HG03280 (cell line): ENCODE results near the gene RND2.

Experiments used
- ATAC-seq: cut with Tn5 transposase; IDR thresholded peaks from one replicate; pipeline ENCODE4 v1.9.1; 2021; ENCODE audit warnings: mild to moderate bottlenecking, moderate library complexity; ENCODE audit not compliant: unreplicated experiment

The RND2 gene

DNA sequence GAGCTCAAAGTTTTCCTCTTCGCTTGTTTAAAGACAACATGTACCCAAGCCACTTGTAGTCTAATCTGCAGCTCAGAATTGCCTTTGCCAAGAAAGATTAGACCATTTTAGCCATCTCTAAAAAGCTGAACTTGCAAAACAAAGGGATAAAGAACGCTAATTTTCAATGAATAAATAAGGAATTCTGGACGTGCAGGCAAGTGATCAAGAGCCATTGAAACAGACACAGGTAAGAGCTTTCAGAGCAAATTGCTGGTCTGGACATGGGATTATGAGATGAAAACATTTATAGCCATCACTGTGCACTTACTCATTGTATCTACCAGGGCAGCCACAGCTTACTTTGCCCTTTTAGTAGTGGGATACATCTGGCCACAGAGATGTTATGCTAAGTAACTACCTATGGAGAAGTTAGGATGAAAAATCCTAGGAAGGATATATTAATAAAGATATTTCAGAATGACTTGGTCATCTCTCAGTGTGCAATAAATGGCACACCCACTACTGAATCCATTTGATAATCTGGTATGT lies 44.4 kb downstream of the RND2 start:
- ATAC-seq, result no peak

DNA sequence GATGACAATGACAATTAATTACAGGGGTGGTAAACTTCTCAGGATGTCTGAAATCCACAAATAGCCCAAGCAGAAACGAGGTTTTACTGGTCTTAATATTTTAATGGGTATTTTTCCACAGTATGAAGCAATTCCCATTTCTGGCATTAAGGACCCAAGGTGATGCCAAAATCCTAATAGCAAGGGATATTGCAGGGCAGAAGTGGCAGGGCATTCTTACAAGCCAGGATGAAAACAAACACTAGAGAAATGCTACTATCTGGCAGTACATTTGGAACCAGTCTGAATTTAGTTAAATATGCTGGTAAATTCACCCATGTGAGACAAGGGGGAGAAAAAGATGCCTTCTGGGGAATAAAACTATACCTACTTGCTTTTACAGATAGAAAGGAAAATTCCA lies 45.2 kb downstream of the RND2 start:
- ATAC-seq, result no peak

DNA sequence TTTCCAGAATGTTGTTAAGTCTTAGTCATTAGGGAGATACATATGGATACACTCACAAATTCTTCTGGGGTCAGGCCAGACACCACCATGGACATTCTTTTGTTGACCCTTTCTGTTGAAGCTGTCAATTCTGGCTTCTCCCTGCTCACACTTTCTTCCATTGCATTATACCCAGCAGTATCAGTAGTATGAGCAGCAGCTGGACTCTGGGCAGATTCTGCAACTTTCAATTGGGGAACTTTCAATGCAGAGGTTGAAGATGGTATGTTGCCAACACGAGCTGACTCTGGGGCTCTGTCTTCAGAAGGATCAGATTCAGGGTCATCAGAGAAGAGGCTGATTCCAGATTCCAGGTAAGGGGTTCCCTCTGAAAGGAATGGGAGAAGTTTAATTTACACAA lies 45.8 kb downstream of the RND2 start:
- ATAC-seq, result no peak

- ATAC-seq, result no peak
Observed at GRCh38 chr17:43074869-43075268, 49.8 kb downstream of the RND2 start.

- no peak for ATAC-seq
Observed at GRCh38 chr17:43079641-43080302, 54.7 kb downstream of the RND2 start.
